MCF 10A (cell line): ENCODE results near the gene POLR1D. TPM values are rescaled to one million over a fixed set of nuclear protein-coding genes. Genes with fewer than 3 reads are reported as not detected.

Experiments used
- BruUV-seq: library from RNA; stranded (reverse); fragments of 400-500 nt; replicated peaks from 2 replicates; lab custom pipeline; 2021; lab: Mats Ljungman, UMichigan
- CTCF ChIA-PET: fragments of 300-600 bp; sonication (Branson Sonifier 250); formaldehyde crosslinking; extraction: SDS; loops from one replicate; lab custom pipeline; 2021; ENCODE audit warnings: antibody characterized with exemption, inconsistent platforms; lab: Yijun Ruan, JAX
- POLR2A ChIA-PET: fragments of 300-600, 350-650 bp; sonication (Branson Sonifier 250); formaldehyde crosslinking; extraction: SDS; loops from one replicate; lab custom pipeline; 2020; ENCODE audit warnings: antibody characterized with exemption, inconsistent platforms; lab: Yijun Ruan, JAX
- DNase-seq: peaks from one replicate; pipeline ENCODE4 v3.0.0-alpha.2; 2018; ENCODE audit not compliant: unreplicated experiment
- H3K27ac Mint-ChIP-seq: one replicate; pipeline ENCODE4 v1.8.0; 2022; ENCODE audit warnings: mild to moderate bottlenecking, low read depth, mixed read lengths; ENCODE audit not compliant: unreplicated experiment
- H3K27me3 Mint-ChIP-seq: one replicate; pipeline ENCODE4 v1.8.0; 2022; ENCODE audit warnings: mixed read lengths; ENCODE audit not compliant: insufficient read depth, unreplicated experiment
- H3K36me3 Mint-ChIP-seq: one replicate; pipeline ENCODE4 v1.8.0; 2022; ENCODE audit warnings: mild to moderate bottlenecking, moderate library complexity, mixed read lengths; ENCODE audit not compliant: insufficient read depth, unreplicated experiment
- H3K4me1 Mint-ChIP-seq: one replicate; pipeline ENCODE4 v1.8.0; 2022; ENCODE audit warnings: mixed read lengths; ENCODE audit not compliant: insufficient read depth, unreplicated experiment
- H3K4me3 Mint-ChIP-seq: one replicate; pipeline ENCODE4 v1.8.0; 2022; ENCODE audit warnings: mild to moderate bottlenecking, moderate library complexity, mixed read lengths; ENCODE audit not compliant: unreplicated experiment
- H3K9me3 Mint-ChIP-seq: one replicate; pipeline ENCODE4 v1.8.0; 2022; ENCODE audit warnings: mixed read lengths; ENCODE audit not compliant: unreplicated experiment
- CTCF ChIP-seq: fragments of 200-600 bp; IDR thresholded peaks from one replicate; pipeline ENCODE4 v1.8.0; 2022; ENCODE audit warnings: antibody characterized with exemption, mild to moderate bottlenecking; ENCODE audit not compliant: unreplicated experiment
- intact Hi-C: fragments of 100-400 bp; cut with micrococcal nuclease; formaldehyde crosslinking; loops from 2 replicates; pipeline ENCODE4 v1.14.1; 2022
- total RNA-seq: library from RNA; stranded (reverse); gene quantifications from 2 replicates; pipeline ENCODE4 v1.2.3, GENCODE V29; 2022

Gene POLR1D
- total RNA-seq, 1 experiment from 2014 or later = 146 TPM

GRCh38 chr13:27595055-27595811 is 26.5 kb upstream of the POLR1D start:
- intact Hi-C loops = no loop called here
- TF ChIP-seq CTCF = no peak
- no peaks in the 10 kb centered on the region for H3K9me3 Mint-ChIP-seq

GRCh38 chr13:27599096-27599495 is 22.6 kb upstream of the POLR1D start:
- TF ChIP-seq CTCF = no peak
- Mint-ChIP-seq H3K4me1 (peaks cover 15% of the 10 kb centered on the region), H3K27ac (no peak overlapping the region), H3K27me3 (no peaks in the 10 kb centered on the region), H3K9me3 (no peaks in the 10 kb centered on the region), H3K4me3 (no peak overlapping the region), H3K36me3 (no peaks in the 10 kb centered on the region)
- CTCF ChIA-PET = interaction anchor here (1.2 kb wide), 1 partner anchor 227 kb away, joined by 5 read pairs; no protein-coding TSS in a partner anchor
- DNase-seq = no peak
- POLR2A ChIA-PET = interaction anchor here (1.0 to 7.4 kb wide), 4 partner anchors 22 to 175 kb away, joined by 3 to 94 read pairs (median 4); partner anchors contain the start of genes GTF3A, LNX2 and POLR1D
- intact Hi-C loops = no loop called here
- BruUV-seq = no TSS peak

More at GRCh38 chr13:27595055-27595811, 26.5 kb upstream of the POLR1D start:
- CTCF ChIA-PET = interaction anchor here (0.6 kb wide), 1 partner anchor 11 kb away, joined by 3 read pairs; no protein-coding TSS in a partner anchor
- no peaks in the 10 kb centered on the region for H3K36me3 Mint-ChIP-seq
- no TSS peak for BruUV-seq
- peaks cover 9% of the 10 kb centered on the region for H3K4me1 Mint-ChIP-seq
- no peaks in the 10 kb centered on the region for H3K27me3 Mint-ChIP-seq
- POLR2A ChIA-PET = interaction anchor here (0.6 kb wide), 1 partner anchor 77 kb away, joined by 3 read pairs; no protein-coding TSS in a partner anchor
- H3K27ac Mint-ChIP-seq = no peak overlapping the region
- DNase-seq = no peak
- H3K4me3 Mint-ChIP-seq = no peak overlapping the region

- no peak overlapping the region for H3K27ac Mint-ChIP-seq
- ChIA-PET CTCF (interaction anchor here (1.2 kb wide), 1 partner anchor 226 kb away, joined by 5 read pairs; no protein-coding TSS in a partner anchor), POLR2A (interaction anchor here (0.9 to 7.4 kb wide), 3 partner anchors 21 to 150 kb away, joined by 3 to 94 read pairs (median 3); partner anchors contain the start of genes LNX2, MTIF3 and POLR1D)
- no peak for TF ChIP-seq CTCF
- no peaks in the 10 kb centered on the region for H3K9me3 Mint-ChIP-seq
- no peaks in the 10 kb centered on the region for H3K36me3 Mint-ChIP-seq
- intact Hi-C loops = no loop called here
- no peaks in the 10 kb centered on the region for H3K27me3 Mint-ChIP-seq
- H3K4me3 Mint-ChIP-seq = no peak overlapping the region
- peak; percentile 59 for DNase-seq
- BruUV-seq = no TSS peak
- peaks cover 18% of the 10 kb centered on the region for H3K4me1 Mint-ChIP-seq
Measured at GRCh38 chr13:27599845-27600553, 21.7 kb upstream of the POLR1D start.

GRCh38 chr13:27600711-27601110 is 21.0 kb upstream of the POLR1D start:
- Mint-ChIP-seq H3K36me3 (no peaks in the 10 kb centered on the region), H3K4me3 (no peak overlapping the region), H3K27me3 (no peaks in the 10 kb centered on the region), H3K4me1 (peaks cover 22% of the 10 kb centered on the region), H3K27ac (no peak overlapping the region), H3K9me3 (no peaks in the 10 kb centered on the region)
- POLR2A ChIA-PET = interaction anchor here (1.4 to 7.4 kb wide), 2 partner anchors 20 to 49 kb away, joined by 3 to 94 read pairs; partner anchors contain the start of genes LNX2 and POLR1D
- TF ChIP-seq CTCF = no peak
- intact Hi-C loops = no loop called here
- BruUV-seq = no TSS peak
- CTCF ChIA-PET = no interaction called here
- no peak for DNase-seq
